ENCODE measurements around the gene PLCB1.

DNA sequence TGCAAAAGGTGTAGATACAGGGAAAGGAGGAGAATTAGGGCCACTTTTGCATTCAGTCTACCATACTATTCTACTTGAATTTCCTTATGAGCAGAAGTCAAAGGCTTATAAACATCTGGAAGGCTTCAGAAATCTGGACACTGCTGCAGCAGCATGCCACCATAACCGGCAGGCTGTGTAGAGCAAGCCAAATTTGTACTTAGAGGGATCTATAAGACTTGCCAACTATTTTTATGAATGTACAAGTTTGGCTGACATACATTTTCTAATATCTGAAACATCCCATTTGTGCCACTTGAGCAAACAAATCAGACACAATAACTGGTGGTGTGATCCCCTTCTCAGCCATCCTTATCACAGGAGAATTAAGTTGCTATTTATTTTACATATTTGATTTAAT lies 14.0 kb upstream of the PLCB1 start:
- TF ChIP-seq, protein P1, sequence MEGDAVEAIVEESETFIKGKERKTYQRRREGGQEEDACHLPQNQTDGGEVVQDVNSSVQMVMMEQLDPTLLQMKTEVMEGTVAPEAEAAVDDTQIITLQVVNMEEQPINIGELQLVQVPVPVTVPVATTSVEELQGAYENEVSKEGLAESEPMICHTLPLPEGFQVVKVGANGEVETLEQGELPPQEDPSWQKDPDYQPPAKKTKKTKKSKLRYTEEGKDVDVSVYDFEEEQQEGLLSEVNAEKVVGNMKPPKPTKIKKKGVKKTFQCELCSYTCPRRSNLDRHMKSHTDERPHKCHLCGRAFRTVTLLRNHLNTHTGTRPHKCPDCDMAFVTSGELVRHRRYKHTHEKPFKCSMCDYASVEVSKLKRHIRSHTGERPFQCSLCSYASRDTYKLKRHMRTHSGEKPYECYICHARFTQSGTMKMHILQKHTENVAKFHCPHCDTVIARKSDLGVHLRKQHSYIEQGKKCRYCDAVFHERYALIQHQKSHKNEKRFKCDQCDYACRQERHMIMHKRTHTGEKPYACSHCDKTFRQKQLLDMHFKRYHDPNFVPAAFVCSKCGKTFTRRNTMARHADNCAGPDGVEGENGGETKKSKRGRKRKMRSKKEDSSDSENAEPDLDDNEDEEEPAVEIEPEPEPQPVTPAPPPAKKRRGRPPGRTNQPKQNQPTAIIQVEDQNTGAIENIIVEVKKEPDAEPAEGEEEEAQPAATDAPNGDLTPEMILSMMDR (IDR thresholded peaks at IDR 0.05; ENCODE audit: low read depth, low read length, poor library complexity, severe bottlenecking), result no peak
- TF ChIP-seq EZH2phosphoT487 (IDR thresholded peaks at IDR 0.05; ENCODE audit: borderline replicate concordance, low read length), result no peak
